Lung (tissue), 12 donors: ENCODE measurements around the gene CCR5. TPM values are rescaled to one million over a fixed set of nuclear protein-coding genes. Genes with fewer than 3 reads are reported as not detected.

Experiments used
- ATAC-seq: fragments of 200-7000 bp; cut with Tn5 transposase; one replicate; pipeline ENCODE4 v1.9.1; 2020; ENCODE audit warnings: moderate number of reproducible peaks; ENCODE audit not compliant: insufficient read depth, low FRiP score
- DNase-seq, 3 donors: peaks; one replicate each; pipeline ENCODE4 v3.0.0-alpha.2; 2013 to 2017
- H3K27ac ChIP-seq, 2 donors: one replicate each; pipeline ENCODE4 v1.5.1; 2013; ENCODE audit warnings: mild to moderate bottlenecking in 2 of 2, moderate library complexity in 2 of 2, control low read depth in 1 of 2, inconsistent platforms in 1 of 2, low read depth in 1 of 2, low read length in 1 of 2
- H3K27me3 ChIP-seq, 3 donors: one replicate each; pipeline ENCODE4 v1.5.1; 2013; ENCODE audit warnings: low read length in 2 of 3; ENCODE audit not compliant: control insufficient read depth in 3 of 3, insufficient read depth in 3 of 3
- H3K36me3 ChIP-seq, 4 donors: one replicate each; pipeline ENCODE4 v1.5.1; 2013; ENCODE audit warnings: low read length in 4 of 4, mild to moderate bottlenecking in 1 of 4, moderate library complexity in 1 of 4; ENCODE audit not compliant: control insufficient read depth in 4 of 4, insufficient read depth in 4 of 4
- H3K4me1 ChIP-seq, 5 donors: one replicate each; pipeline ENCODE4 v1.5.1; 2013; ENCODE audit warnings: low read length in 5 of 5, mild to moderate bottlenecking in 2 of 5, moderate library complexity in 1 of 5; ENCODE audit not compliant: control insufficient read depth in 5 of 5, insufficient read depth in 5 of 5
- H3K4me3 ChIP-seq: one replicate; pipeline ENCODE4 v1.5.1; 2013; ENCODE audit warnings: mild to moderate bottlenecking, control low read depth, moderate library complexity
- H3K9ac ChIP-seq, 2 donors: one replicate each; pipeline ENCODE4 v1.5.1; 2013; ENCODE audit warnings: low read length in 2 of 2, control low read depth in 1 of 2; ENCODE audit not compliant: insufficient read depth in 1 of 2
- H3K9me3 ChIP-seq, 4 donors: one replicate each; pipeline ENCODE4 v1.5.1; 2013; ENCODE audit warnings: low read length in 3 of 4, mild to moderate bottlenecking in 1 of 4, moderate library complexity in 1 of 4; ENCODE audit not compliant: control insufficient read depth in 4 of 4, insufficient read depth in 3 of 4
- CTCF ChIP-seq: IDR thresholded peaks from 2 replicates; pipeline ENCODE4 v1.5.1; 2012; ENCODE audit warnings: mild to moderate bottlenecking; ENCODE audit errors: control extremely low read depth, extremely low read depth
- WGBS, 2 donors: extraction: QIAGEN DNeasy Blood & Tissue Kit; methylation state at CpG; one replicate each; pipeline ENCODE4 v1.1.7; 2013; 5-methylcytosine and 5-hydroxymethylcytosine counted together
- polyA plus RNA-seq, 2 donors: library from polyadenylated mRNA; stranded (reverse); fragments of 200-250 nt; gene quantifications; one replicate each; pipeline ENCODE4 v1.2.1, GENCODE V29; 2013
- total RNA-seq, 2 donors: library from RNA; depleted of rRNA in 1 of 2; stranded (reverse); fragments of >200 nt in 1 of 2; gene quantifications; one replicate each; pipeline ENCODE4 v1.2.1, GENCODE V29; 2014 to 2021
- donor health status: control.
- donor health status: control.
- donor health status: Bipolar disorder and iron deficiency.
- donor health status: healthy.
- donor health status: DM: yes; HTN: yes; CAD: no.

The CCR5 gene
- total and polyA plus RNA-seq, 4 donors, result 2.2 to 16.6 (median 3.6) TPM

DNA sequence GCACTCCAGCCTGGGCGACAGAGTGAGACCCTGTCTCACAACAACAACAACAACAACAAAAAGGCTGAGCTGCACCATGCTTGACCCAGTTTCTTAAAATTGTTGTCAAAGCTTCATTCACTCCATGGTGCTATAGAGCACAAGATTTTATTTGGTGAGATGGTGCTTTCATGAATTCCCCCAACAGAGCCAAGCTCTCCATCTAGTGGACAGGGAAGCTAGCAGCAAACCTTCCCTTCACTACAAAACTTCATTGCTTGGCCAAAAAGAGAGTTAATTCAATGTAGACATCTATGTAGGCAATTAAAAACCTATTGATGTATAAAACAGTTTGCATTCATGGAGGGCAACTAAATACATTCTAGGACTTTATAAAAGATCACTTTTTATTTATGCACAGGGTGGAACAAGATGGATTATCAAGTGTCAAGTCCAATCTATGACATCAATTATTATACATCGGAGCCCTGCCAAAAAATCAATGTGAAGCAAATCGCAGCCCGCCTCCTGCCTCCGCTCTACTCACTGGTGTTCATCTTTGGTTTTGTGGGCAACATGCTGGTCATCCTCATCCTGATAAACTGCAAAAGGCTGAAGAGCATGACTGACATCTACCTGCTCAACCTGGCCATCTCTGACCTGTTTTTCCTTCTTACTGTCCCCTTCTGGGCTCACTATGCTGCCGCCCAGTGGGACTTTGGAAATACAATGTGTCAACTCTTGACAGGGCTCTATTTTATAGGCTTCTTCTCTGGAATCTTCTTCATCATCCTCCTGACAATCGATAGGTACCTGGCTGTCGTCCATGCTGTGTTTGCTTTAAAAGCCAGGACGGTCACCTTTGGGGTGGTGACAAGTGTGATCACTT lies 2.0 kb downstream of the CCR5 start:
- H3K9ac ChIP-seq, result no peak overlapping the region
- no peak overlapping the region for H3K4me3 ChIP-seq
- H3K27me3 ChIP-seq, result no peaks in the 10 kb centered on the region
- peak; percentile 55 for TF ChIP-seq CTCF
- H3K9me3 ChIP-seq, result no peaks in the 10 kb centered on the region
- H3K27ac ChIP-seq, result no peak overlapping the region
- DNase-seq (peak; percentile 28 to 70 (median 62)), ATAC-seq (peak; percentile 67)
- peaks cover 0 to 28% (median 3%) of the 10 kb centered on the region in 5 donors for H3K4me1 ChIP-seq
- no peaks in the 10 kb centered on the region for H3K36me3 ChIP-seq
- WGBS, 2 donors, result 84 to 89% methylated on average over 9 of the region's 9 CpGs

DNA sequence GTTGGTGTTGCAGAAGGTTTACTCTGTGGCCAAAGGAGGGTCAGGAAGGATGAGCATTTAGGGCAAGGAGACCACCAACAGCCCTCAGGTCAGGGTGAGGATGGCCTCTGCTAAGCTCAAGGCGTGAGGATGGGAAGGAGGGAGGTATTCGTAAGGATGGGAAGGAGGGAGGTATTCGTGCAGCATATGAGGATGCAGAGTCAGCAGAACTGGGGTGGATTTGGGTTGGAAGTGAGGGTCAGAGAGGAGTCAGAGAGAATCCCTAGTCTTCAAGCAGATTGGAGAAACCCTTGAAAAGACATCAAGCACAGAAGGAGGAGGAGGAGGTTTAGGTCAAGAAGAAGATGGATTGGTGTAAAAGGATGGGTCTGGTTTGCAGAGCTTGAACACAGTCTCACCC lies 4.0 kb downstream of the CCR5 start:
- ATAC-seq (no peak), DNase-seq (no peak)
- 88 to 92% methylated on average over 3 of the region's 3 CpGs for WGBS, 2 donors
- Histone ChIP-seq H3K27me3 (no peaks in the 10 kb centered on the region), H3K36me3 (no peaks in the 10 kb centered on the region), H3K4me1 (peaks cover 0 to 17% (median under 1%) of the 10 kb centered on the region in 5 donors), H3K27ac (no peak overlapping the region), H3K4me3 (no peak overlapping the region), H3K9ac (no peak overlapping the region), H3K9me3 (no peaks in the 10 kb centered on the region)
- no peak for TF ChIP-seq CTCF

DNA sequence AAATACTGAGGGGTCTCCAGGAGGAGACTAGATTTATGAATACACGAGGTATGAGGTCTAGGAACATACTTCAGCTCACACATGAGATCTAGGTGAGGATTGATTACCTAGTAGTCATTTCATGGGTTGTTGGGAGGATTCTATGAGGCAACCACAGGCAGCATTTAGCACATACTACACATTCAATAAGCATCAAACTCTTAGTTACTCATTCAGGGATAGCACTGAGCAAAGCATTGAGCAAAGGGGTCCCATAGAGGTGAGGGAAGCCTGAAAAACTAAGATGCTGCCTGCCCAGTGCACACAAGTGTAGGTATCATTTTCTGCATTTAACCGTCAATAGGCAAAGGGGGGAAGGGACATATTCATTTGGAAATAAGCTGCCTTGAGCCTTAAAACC lies 4.5 kb downstream of the CCR5 start:
- H3K9ac ChIP-seq, result no peak overlapping the region
- peaks cover 0 to 17% (median 0%) of the 10 kb centered on the region in 5 donors for H3K4me1 ChIP-seq
- ATAC-seq (no peak), DNase-seq (no peak)
- H3K27ac ChIP-seq, result no peak overlapping the region
- H3K9me3 ChIP-seq, result no peaks in the 10 kb centered on the region
- no peaks in the 10 kb centered on the region for H3K36me3 ChIP-seq
- TF ChIP-seq CTCF, result no peak
- no peaks in the 10 kb centered on the region for H3K27me3 ChIP-seq
- H3K4me3 ChIP-seq, result no peak overlapping the region
- 73 to 78% methylated on average over 2 of the region's 2 CpGs for WGBS, 2 donors
